ENCODE data around the gene FAM120B. TPM values are rescaled to one million over a fixed set of nuclear protein-coding genes. Genes with fewer than 3 reads are reported as not detected.

Gene FAM120B
- total RNA-seq, 1 experiment from 2014 or later, result 16.7 TPM

GRCh38 chr6:170263410-170263809 is 43.1 kb upstream of the FAM120B start:
- Mint-ChIP-seq H3K4me3 (no peak overlapping the region), H3K36me3 (ENCODE audit: insufficient read depth in 1 of 3, low read depth in 3 of 3) (no peaks in the 10 kb centered on the region), H3K27ac (no peak overlapping the region), H3K4me1 (peaks cover 11 to 18% of the 10 kb centered on the region in 2 experiments), H3K9me3 (no peaks in the 10 kb centered on the region; a peak in 1 of 5 replicates), H3K27me3 (ENCODE audit: low read depth) (peaks cover 5% of the 10 kb centered on the region)
- Histone ChIP-seq H2BK20ac (ENCODE audit: low read depth, low read length, poor library complexity, severe bottlenecking) (no peak overlapping the region), H3K23ac (ENCODE audit: insufficient read length, low read depth, low read length) (no peak overlapping the region), H4K8ac (replicated peaks; ENCODE audit: insufficient read length, low read depth, low read length) (no peak overlapping the region), H3K14ac (ENCODE audit: insufficient read depth, low read length) (no peak overlapping the region), H3K4me1 (ENCODE audit: insufficient read depth, low read length) (no peaks in the 10 kb centered on the region), H3K79me2 (ENCODE audit: insufficient read depth, low read length) (no peaks in the 10 kb centered on the region), H3K27ac (ENCODE audit: insufficient read length, low read depth, low read length) (no peak overlapping the region), H4K91ac (ENCODE audit: insufficient read length, low read depth, low read length) (no peak overlapping the region), H2BK5ac (ENCODE audit: insufficient read length, low read length) (no peak overlapping the region), H3K4ac (ENCODE audit: low read depth, low read length) (no peak overlapping the region), H3K27me3 (ENCODE audit: insufficient read depth, low read length) (no peaks in the 10 kb centered on the region), H3K79me1 (ENCODE audit: insufficient read depth, low read depth, low read length, poor library complexity, severe bottlenecking) (no peaks in the 10 kb centered on the region), H2AK5ac (ENCODE audit: insufficient read length, low read length) (no peak overlapping the region), H2AFZ (ENCODE audit: low read length) (no peak overlapping the region), H2BK120ac (ENCODE audit: low read depth, low read length, poor library complexity, severe bottlenecking) (no peak overlapping the region), H3K18ac (ENCODE audit: insufficient read length, low read depth, low read length) (no peak overlapping the region), H2BK12ac (ENCODE audit: insufficient read length, low read depth, low read length) (no peak overlapping the region), H2BK15ac (ENCODE audit: low read depth, low read length) (no peak overlapping the region), H4K20me1 (ENCODE audit: control insufficient read depth, insufficient read depth, insufficient read length) (no peaks in the 10 kb centered on the region), H3K56ac (ENCODE audit: insufficient read length, low read depth, low read length) (no peak overlapping the region), H3K9ac (ENCODE audit: extremely low read depth, insufficient read length, low read length) (no peak overlapping the region), H3K4me2 (ENCODE audit: insufficient read depth, insufficient read length, low read length) (no peak overlapping the region), H3K9me3 (ENCODE audit: control insufficient read depth, low read depth, low read length) (no peaks in the 10 kb centered on the region), H3K23me2 (ENCODE audit: insufficient read length, low read depth, low read length, poor library complexity, severe bottlenecking) (no peaks in the 10 kb centered on the region), H3T11ph (ENCODE audit: low read length) (no peak overlapping the region), H4K5ac (ENCODE audit: insufficient read length, low read depth, low read length) (no peak overlapping the region)
- no peak for DNase-seq
- TF ChIP-seq CTCF (conservative IDR thresholded peaks at IDR 0.05), result no peak
- no CpG with 5 or more reads among the region's 8 CpGs for WGBS (ENCODE audit: extremely low coverage, insufficient read length, low lambda C conversion rate)

Data from H9 (cell line).